Retina (tissue), 1 donor: ENCODE data around the gene ETV1.

Experiments used
- DNase-seq: peaks from one replicate; pipeline ENCODE4 v3.0.0-alpha.2; 2016

ETV1 gene

DNA sequence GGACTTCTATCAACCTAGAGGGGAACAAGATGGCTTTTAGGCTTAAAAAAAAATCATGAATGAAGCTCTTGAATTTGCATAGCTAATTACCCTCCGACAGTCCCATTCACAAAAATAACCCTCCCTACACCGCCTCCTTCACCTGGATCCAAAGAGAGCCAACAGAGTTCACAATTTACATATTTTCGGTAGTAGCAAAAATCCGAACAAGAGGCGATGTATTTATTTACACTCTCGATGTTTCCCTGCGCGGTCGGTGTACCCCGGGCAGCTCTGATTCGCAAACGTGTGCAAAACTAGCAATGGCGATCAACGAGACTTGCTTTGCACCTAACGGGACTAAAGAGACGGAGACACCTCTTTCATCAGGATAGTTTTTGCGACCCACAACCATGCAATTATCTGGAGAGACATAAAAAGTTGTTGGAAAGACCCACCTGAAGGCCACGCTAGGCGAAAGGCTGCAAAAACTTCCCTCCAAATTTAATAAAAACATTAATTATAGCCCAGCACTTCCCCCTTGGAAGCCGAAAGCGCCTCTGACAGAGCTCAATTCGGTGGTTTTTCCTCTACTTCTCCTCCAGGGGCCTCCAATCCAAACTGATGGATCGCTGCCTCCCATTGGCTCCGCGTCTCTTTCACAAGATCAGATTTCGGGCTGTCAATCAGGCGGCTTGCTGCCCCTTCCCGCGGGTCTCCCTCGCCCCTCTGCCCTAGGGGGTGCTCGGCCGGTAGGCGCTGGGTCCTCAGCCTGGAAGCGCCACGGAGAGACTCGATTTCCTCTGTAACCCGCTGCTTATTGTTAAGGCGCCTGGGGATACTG lies at the start of gene ETV1:
Gene ETV1 (minus strand): TSS at position 541 of the 823 bp plus-strand sequence. CDS start 614 bp downstream, outside the sequence.
- peak; percentile 91 for DNase-seq

DNA sequence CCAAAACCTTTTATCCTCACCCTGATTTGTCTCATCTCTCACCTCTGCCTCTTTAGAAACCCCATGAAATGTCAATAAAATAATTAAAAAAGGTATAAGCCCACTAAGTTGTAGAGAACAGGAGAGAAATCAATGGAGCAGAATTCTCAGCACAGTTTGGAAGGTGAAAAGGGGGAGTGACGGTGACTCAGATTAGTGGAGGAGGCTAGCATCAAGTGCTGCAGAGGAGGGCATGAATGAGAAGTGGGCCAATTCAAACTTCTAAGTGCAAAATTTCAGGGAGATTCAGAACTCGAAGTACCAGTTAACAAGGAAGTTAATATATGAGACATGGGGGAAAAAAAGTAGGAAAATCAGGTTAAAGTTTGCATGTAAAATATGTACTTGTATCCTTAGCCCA lies 34.9 kb upstream of the ETV1 start:
- no peak for DNase-seq

GRCh38 chr7:14023838-14024237 lies 34.4 kb upstream of the ETV1 start:
- DNase-seq = no peak

DNA sequence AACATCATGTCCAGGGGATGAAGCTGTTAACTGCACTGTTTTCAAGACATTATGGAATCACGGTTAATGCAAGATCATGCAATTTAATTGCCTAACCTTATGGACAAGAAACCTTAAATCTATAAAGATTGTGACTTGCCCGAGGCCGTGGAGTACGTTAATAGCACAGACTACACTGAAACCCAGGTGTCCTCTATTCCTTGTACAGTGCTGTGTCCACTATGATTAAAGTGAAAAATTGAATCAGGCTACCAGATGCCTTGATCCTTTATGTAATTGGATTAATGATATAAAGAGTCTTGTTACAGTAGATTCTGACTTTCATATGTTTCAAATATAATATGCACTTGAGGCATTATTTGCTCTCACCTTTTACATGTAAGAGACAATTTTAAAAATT lies 33.9 kb upstream of the ETV1 start:
- no peak for DNase-seq

DNA sequence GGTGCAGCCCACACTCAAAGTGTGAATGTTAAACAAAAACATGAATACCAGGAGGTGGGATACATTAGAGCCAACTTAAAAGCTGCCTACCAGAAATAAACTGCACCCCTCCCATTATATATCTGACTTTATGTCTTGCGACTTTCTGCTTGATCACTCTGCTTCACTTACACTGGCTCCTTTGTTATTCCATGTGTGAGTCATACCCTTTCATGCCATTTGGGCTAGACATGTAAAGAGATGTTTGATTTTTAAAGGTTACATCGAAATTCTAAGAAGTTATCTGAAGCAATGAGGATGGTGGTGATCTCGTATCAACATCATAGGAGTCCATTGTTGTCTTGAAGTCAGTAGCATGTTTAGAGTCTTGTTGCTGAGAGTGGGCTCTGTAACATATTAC lies 31.6 kb upstream of the ETV1 start:
- DNase-seq = no peak

DNA sequence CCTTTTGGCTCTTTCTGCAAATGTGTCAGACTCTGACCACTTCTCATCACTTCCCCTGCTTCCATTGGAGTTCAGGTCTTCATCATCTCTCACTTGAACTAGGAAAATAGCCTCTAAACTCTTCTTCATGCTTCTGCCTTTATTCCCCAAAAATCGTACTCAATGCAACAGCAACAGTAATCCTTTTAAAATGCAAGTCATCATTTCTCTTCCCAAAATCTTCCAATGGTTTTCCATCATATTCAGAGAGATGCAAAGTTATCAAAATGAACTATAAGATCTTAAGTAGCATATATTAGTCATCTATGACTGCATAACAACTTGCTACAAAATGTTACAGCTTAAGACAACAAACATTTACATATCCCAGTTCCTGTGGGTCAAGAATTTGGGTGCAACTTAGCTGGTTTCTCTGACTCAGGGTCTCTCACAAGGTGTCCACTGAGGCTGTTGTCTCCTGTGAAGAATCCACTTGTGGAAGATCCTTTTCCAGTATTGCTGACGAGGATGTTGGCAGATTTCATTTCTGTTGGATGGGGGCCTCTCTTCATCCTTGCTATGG lies 31.0 kb upstream of the ETV1 start:
- DNase-seq = no peak

DNA sequence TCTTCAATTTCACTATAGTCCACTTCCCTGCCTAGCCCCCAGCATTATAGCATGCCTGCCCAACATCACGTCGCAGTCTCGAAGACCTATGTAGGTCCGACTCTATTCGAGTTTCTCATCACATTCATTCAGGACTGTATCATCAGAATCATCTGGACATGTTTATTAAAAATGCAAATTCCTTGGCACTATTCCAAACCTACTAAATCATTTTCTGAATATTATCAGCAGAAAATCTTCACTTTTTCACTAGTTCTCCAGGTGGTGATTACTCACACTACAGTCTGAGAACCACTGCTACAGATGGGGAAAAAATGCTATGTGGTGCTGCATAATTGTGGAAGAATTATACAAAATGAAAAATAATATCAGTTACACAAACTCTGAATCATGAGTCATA lies 29.3 kb upstream of the ETV1 start:
- no peak for DNase-seq

GRCh38 chr7:14016950-14017349 lies 27.5 kb upstream of the ETV1 start:
- no peak for DNase-seq

DNA sequence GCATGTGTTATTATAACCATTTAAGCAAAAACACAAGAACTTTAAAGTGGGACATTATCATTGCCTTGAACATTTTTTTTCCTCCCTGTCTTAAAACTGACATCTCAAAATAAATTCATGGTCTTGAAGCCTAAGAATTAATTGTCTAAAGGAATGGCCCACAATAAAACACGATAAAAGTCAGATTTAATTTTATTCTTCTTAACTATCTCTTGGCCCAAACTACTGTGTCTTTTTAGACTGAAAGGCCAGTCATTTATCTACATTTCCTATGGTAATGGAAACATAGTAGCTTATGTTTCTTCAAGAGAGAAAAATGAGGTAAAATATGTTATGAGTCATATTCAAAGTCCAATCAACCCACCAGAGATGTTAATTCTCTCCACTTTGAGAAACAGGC lies 24.4 kb upstream of the ETV1 start:
- DNase-seq = no peak

- DNase-seq = no peak
Observed at GRCh38 chr7:14009453-14010418, 20.3 kb upstream of the ETV1 start.

GRCh38 chr7:14001139-14001538 lies 11.7 kb upstream of the ETV1 start:
- DNase-seq = no peak

- no peak for DNase-seq
Observed at GRCh38 chr7:14000247-14000646, 10.8 kb upstream of the ETV1 start.

GRCh38 chr7:13998866-13999265 lies 9.4 kb upstream of the ETV1 start:
- DNase-seq = no peak

DNA sequence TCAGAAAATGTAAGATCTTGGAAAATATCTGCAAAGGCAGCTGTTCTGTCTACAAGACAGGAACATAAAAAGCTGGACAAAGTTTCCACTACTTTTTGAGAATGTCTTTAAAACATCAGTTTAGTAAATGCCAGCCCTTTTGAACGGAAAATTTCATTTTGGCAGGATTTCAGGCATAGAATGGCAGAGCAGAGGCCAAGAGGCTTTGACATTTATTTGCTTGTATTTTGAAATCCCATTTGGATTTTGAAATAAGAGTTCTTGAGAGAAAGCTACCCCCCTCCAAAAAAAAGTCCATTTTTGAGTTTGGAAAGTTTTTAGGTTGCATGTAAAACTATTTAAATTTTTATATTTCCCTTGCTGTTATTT lies 3.1 kb upstream of the ETV1 start:
- DNase-seq = no peak

GRCh38 chr7:13991791-13992595 lies 2.5 kb upstream of the ETV1 start:
- no peak for DNase-seq

GRCh38 chr7:13990984-13991790 lies 1.7 kb upstream of the ETV1 start:
- peak; percentile 95 for DNase-seq

DNA sequence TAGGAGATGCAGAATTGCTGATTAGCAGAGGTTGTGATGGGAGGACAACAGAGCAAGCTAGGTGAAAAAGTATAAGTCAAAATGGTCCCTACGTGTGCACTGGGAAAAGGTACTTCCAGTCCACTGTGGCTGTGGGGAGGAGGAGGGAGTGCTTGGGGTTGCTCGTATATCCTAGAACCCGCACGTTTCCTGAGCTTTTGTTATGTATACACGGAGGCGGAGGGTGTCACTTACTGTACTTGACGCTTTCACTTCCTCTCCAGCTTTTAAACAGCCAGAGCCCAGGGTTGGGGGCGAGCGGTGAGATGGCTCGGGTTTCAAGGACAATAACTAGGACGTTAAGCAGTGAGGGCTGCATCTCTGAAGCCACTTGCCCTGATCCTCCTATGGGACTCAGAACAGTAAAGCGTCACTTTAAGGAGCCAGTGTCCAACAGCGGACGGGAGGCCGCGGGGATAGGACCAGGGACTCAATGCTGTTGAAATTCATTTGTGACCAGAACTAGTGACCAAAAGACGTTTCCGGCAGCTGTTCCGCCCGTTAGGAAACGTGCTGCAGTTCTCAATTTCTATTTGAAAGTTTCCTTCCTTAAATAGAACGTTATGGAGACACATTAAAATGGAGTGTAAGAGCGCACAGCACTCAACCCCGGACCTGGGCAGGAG lies 985 bp upstream of the ETV1 start:
- peak; percentile 80 for DNase-seq

DNA sequence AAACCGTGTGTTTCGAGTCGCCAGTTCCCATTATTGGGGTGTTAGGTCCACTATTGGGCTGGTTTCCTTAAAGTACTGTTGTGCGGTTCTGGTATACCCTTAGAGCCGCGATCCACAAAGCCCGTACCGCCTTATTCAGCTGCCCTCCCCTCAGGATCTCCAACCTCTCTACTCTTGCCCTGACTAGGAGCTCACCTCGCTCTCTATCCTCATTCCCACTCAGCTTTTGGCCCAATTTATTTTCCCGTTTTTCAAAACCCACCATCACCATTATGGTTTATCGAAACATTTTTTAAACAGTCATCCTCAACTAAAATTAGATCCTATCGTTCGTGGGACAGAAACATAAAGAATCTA lies 461 bp upstream of the ETV1 start:
- no peak for DNase-seq

DNA sequence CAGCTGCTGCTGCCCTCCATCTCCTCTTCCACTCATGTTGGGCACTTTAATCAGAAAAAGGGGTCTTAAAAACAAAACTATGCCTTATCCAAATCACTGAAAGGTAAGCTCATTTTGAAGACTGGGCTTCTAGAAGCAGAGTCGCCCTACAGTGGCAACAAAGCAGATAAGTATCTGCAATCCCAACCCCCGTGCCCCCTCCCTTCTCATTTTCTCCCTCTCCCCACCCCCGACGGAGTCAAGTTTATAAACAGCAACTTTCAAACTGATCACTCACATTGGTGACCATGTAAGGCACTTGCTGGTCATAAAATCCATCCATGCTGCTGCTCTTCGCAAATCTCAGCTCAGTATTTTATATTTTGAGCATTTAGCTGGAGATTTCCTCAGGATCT lies 738 bp downstream of the ETV1 start:
- no peak for DNase-seq

DNA sequence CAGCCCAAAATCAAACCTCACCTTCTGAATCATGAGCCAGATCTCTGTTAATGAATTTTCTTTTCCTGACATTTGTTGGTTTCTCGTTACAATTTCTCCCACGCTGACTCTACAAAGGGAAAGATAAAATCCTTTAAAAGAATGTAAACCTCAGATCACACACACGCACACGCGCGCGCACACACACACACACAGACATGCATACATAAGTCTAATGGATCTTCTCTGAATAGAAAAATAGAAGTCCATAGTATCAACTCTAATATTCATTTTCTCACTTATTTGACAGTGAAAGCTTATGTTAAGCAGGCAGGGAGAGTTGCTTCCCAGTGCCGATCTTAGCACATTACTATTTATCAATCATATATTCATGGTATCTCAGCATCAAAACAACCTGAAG lies 1.4 kb downstream of the ETV1 start:
- peak; percentile 18 for DNase-seq

GRCh38 chr7:13987395-13987794 lies 2.1 kb downstream of the ETV1 start:
- DNase-seq = no peak
